HG02970 (cell line): ENCODE results near the gene CSGALNACT2.
"Not testable (repeated sequence)": the region's sequence is repeated elsewhere in the genome, so short reads cannot be mapped to it uniquely, and the experiment has no call there.

Experiments
- ATAC-seq: cut with Tn5 transposase; IDR thresholded peaks from one replicate; pipeline ENCODE4 v1.9.1; 2021; ENCODE audit warnings: mild to moderate bottlenecking, moderate library complexity, moderate number of reproducible peaks; ENCODE audit not compliant: unreplicated experiment, low FRiP score

Gene CSGALNACT2

GRCh38 chr10:43211030-43211429 is 72.8 kb downstream of the CSGALNACT2 start:
- ATAC-seq = no peak

DNA sequence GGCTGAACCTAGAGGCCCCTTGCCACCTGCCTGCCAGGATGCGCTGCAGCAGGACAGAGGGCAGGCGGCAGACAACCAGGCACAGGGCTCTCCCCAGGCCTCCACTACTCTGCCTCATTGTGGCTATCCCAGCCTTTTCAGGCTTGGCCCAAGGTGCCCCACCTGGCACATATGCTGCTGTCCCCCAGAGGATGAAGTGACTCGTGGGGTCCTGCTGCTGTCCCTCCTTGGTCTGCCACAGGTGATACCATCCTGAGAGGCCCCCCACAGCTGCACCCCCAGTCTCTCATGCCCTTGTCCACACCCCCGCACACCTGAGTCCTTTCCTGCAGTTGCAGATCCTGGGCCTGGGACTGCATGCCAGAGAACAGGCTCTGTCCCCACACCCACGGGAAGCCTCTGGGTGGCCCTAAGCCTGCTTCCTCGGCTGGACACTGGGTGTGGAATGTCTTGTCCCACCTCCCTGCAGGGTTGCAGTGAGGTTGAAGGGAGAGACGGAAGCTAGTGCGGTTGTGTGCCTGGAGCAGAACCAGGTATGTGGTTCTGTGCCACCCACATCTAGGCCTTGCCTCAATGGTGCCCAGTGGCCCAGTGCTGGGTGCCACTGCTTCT is 73.3 kb downstream of the CSGALNACT2 start:
- ATAC-seq = no peak

- no peak for ATAC-seq
Measured at GRCh38 chr10:43212043-43212721, 73.9 kb downstream of the CSGALNACT2 start.

DNA sequence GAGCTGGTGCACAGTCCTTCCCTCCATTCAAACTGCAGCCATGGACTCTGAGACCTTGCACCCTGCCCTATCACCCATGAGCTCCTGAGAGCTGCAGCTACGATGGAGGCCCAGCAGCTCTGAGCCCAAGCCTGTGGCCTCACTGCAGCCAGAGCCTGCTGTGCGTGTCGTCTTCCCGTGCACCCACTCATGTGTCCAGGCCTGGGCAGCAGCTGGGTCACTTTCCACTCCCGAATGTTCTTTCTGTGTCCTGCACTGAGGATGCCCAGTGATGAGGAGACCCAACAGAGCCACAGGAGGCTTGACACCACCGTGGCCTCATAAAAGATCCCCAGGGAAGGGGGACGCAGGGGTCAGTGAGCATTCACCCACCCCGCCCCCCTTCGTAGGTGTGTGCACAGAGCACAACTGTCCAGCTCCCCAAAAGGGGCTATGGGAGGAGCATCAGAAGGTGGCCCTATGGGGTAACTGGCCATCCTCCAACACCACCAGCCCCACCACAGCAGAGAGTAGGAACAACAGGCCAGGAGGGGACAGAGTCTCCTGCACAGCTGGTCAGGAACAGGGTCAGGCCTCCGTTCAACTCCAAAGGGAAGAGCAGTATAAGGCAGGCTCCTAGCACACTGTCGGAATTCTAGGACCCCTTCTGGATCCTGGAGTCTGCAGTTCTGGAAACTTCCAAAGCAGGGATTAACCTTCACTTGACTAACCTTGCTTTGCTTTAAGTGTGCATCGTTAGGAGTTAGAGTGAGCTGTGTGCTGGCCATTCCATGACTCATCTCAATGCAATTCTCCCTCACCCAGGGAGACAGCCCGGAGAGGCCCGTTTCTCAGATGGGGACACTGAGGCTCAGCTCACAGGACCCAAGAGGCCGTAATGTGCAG is 76.1 kb downstream of the CSGALNACT2 start:
- no peak for ATAC-seq

DNA sequence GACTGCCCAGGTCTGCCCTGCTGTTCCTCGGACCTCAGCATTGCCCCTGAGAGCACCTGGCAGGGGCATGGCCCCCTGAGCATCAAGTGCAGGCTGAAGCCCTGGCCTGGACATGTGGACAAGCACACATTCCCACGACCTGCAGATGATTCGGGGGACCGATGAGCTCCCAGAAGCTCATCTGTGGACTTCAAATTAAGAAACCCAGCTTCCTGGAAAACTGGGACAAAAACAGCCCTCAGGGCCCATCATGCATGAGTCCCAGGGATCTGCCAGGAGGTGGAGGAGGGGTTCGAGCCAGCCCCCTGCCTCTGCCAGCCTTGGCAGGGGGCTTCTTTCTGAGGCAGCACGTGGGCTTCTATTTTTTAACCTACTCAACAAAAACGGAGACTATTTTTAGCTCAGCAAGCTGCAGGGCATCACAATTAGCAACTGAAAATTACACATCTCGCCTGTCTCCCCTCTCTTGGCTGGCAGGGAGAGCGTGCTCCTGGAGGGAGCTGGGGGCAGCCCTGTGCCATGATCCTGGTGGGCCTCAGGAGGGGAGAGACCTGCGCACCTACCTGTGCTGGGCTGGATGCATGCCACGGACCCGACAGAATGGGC is 76.8 kb downstream of the CSGALNACT2 start:
- no peak for ATAC-seq

DNA sequence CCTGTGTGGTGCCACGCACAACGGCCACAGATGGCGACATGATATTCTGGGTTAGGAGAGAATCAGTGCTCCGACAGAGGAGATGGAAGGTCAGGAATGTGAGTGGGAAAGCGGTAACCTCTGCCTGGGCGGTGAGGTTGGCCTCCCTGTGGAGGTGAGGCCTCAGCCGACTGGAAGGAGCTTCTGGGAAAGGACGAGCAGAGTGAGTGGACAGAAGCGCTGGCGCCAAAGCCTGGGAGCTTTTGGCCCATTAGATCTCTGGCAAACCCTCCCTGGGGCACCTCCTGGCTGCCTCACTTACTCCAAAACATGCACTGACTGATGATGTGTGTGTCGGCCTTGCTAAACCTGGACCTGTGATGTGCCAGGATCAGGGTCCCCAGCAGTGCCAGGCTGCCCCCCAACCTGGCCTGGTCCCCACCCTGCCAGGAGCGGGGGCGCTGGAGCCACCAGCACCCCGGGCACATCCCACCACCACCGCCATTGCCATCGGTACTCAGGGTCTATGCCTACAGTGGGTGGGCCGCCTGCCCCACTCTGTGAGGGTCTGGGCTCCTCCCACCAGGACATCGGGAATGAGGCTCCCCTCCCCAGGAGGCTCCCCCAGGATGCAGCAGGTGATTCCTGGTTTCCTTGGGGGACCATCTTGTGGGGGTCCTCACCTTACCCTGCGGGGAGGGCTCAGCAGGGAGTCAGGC is 77.7 kb downstream of the CSGALNACT2 start:
- ATAC-seq = no peak

- no peak for ATAC-seq
Measured at GRCh38 chr10:43216931-43217562, 78.8 kb downstream of the CSGALNACT2 start.

- ATAC-seq = no peak
Measured at GRCh38 chr10:43217563-43218205, 79.4 kb downstream of the CSGALNACT2 start.

DNA sequence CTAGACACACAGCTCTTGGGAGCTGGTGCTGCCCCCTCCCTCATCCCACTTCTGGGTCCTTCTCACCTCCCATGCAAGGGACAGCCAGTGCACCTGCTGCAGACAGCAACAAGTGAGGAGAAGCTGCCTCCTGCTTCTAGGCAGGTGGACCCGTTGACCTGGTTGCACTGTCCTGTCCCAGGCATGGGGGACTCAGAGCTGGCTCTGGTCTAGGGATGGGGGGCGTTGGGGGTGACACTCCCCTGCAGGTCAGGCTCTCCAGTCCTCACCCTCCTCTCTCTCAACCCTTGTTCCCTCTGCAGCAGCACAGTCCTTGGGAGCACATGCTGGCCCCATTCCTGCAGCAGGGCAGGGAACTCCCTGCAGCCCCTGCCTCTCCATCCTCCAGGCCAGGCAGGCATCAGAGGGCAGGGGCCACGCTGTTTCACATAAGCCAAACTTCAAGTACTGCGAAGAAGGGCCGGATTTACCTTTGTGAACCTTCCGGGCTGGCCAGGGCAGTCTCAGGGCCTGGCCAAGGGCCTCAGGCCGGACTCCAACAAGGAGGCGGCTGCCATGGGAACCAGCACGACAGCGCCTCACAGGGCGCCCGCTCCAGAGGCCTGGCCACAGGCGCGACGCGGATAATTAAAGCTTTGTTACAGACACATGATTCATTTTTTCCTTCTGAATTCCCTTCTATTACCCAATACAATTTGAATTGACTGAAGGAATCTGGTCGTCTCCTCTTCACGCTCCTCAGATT is 80.1 kb downstream of the CSGALNACT2 start:
- no peak for ATAC-seq

GRCh38 chr10:43218951-43219837 is 80.9 kb downstream of the CSGALNACT2 start:
- ATAC-seq = no peak

GRCh38 chr10:43219848-43220247 is 81.6 kb downstream of the CSGALNACT2 start:
- ATAC-seq = no peak

- not testable (repeated sequence) for ATAC-seq
Measured at GRCh38 chr10:43220251-43220650, 82.0 kb downstream of the CSGALNACT2 start.

DNA sequence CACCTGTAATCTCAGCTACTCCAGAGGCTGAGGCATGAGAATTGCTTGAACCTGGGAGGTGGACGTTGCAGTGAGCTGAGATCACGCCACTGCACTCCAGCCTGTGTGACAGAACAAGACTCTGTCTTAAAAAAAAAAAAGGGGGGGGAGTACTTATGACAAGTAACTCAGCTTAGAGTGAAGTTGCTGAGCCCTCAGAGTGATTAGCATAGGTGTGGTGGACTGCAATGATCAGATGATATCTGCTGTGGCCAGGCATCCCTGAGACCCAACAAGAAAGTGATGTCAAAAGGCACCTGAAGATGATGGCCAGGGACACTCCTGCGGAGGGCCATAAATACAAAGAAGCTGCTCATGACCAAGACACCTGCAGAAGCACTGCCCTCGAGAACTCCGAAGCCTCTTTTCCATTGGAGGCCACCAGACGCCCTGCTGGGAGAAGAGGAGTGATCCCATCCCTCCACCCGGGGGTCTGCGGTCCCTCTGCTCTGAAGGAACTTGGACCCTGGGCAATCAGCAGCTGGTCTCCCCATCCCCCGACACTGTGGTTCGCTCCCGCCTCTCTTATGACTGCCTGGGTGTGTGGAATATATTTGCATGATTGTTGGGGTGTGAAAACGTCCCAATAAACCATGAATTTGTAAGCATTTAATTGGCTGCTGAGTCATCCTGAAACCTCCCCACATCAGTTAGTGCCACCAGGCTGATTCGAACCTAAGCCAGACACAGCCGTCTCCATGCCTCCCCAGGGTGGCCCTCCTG is 82.6 kb downstream of the CSGALNACT2 start:
- no peak for ATAC-seq

DNA sequence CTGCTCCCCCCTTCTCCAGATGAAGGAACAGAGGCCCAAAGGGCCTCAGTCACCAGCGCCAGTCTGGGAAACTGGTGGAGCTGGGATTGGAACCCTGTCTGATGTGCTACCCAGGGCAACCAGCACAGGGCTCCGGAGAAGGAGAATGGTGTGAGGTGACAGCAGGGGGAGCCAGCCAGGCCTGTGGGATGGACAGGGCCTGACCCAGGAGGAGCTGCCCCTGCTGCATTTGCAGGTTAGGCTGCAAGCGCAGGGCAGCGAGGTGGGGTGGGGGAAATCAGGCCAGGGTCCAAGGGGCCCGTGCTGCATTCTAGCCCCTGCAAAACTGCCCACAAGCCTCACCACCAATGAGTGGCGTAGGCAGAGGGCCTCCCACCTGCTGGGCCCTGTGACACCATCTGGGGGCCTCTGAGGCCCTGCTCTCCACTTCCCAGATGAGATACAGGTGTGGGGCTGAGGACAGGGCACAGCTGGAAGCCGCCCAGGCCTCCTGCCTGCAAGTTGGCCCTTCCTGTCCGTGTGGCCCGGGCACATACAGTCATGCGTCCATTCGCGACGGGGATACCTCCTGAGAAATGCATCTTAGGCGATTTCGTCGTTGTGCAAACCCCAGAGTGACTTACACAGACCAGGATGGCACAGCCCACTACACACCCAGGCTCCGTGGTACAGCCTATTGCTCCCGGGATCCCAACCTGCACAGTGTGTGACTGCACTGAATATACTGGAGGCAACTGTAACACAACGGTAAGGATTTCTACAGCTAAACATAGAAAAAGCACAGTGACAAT is 83.4 kb downstream of the CSGALNACT2 start:
- ATAC-seq = no peak

DNA sequence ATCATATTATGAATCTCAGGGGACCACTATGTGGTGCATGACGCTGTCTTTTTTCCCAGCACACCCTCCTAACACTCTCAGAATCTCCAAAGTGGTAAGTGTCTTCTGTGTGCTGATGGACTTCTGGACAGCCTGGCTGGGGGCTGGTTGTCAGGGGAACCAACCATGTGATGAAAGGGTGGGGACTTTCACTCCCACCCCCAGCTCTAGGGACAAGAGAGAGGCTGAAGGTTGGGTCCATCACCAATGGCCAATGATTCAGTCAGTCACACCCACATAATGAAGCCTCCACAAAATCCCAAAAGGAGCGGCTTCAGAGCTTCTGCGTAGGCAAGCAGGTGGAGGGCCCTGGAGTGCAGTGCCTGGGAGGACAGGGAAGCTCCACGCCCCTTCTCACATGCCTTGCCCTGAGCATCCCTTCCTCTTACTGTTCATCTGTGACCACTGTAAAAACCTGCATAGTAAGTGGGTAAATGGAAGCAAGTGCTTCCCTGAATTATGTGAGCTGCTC is 84.0 kb downstream of the CSGALNACT2 start:
- ATAC-seq = no peak

GRCh38 chr10:43223056-43223455 is 84.8 kb downstream of the CSGALNACT2 start:
- ATAC-seq = no peak
